Endothelial cell of umbilical vein (primary cell): Measurements from ENCODE around the gene PAXX. TPM values are rescaled to one million over a fixed set of nuclear protein-coding genes. Genes with fewer than 3 reads are reported as not detected.

Experiments used
- BruUV-seq: library from RNA; stranded (reverse); fragments of 400-500 nt; replicated peaks from 2 replicates; lab custom pipeline; 2021; lab: Mats Ljungman, UMichigan
- CTCF ChIA-PET: fragments of 300-600, 350-600 bp; sonication (Branson Sonifier 250); formaldehyde crosslinking; loops from one replicate; lab custom pipeline; 2021; ENCODE audit warnings: antibody characterized with exemption, inconsistent platforms; lab: Charles Lee
- POLR2A ChIA-PET: fragments of 300-600, 350-600 bp; sonication (Branson Sonifier 250); formaldehyde crosslinking; loops from one replicate; lab custom pipeline; 2021; ENCODE audit warnings: antibody characterized with exemption, inconsistent platforms; lab: Charles Lee
- DNase-seq: peaks from one replicate; pipeline ENCODE4 v3.0.0-alpha.2; 2011; ENCODE audit warnings: low read depth, low spot score
- FAIRE-seq: peaks from 2 replicates; lab custom pipeline; 2011; peaks lifted over from hg19 to GRCh38; lab: Jason Lieb, UNC
- H2AFZ ChIP-seq: 2 replicates; pipeline ENCODE4 v1.6.0; 2012; ENCODE audit warnings: low read depth, low read length, control low read depth, inconsistent platforms
- H3K27ac ChIP-seq: 2 replicates; pipeline ENCODE4 v1.5.1; 2011; ENCODE audit warnings: low read depth, mild to moderate bottlenecking, control low read depth, low read length, moderate library complexity; ENCODE audit not compliant: insufficient read depth
- H3K27me3 ChIP-seq, 2 experiments: 2 replicates each; pipeline versions ENCODE4 v1.6.0 to v1.6.1; 2011; ENCODE audit warnings: low read length in 2 of 2, mixed read lengths in 1 of 2; ENCODE audit not compliant: control insufficient read depth in 2 of 2, insufficient read depth in 2 of 2
- H3K36me3 ChIP-seq, 2 experiments: 2 replicates in 1 of 2; 3 replicates in 1 of 2; pipeline ENCODE4 v1.5.1; 2011; ENCODE audit warnings: low read length in 2 of 2, mild to moderate bottlenecking in 1 of 2, moderate library complexity in 1 of 2; ENCODE audit not compliant: control insufficient read depth in 2 of 2, insufficient read depth in 2 of 2; ENCODE audit errors: extremely low read depth in 1 of 2
- H3K4me1 ChIP-seq: 3 replicates; pipeline ENCODE4 v1.5.1; 2011; ENCODE audit warnings: mild to moderate bottlenecking, low read length; ENCODE audit not compliant: control insufficient read depth, insufficient read depth; ENCODE audit errors: extremely low read depth
- H3K4me2 ChIP-seq: 2 replicates; pipeline ENCODE4 v1.6.1; 2011; ENCODE audit warnings: low read length, control low read depth, mixed read lengths; ENCODE audit not compliant: insufficient read depth
- H3K4me3 ChIP-seq, 3 experiments: fragments of 200-600 bp in 1 of 3; sonication (generic), shearing (Covaris generic) in 1 of 3; replicated peaks in 1 of 3; 2 replicates each; pipeline ENCODE4 v1.5.1; 2011 to 2016; ENCODE audit warnings: control low read depth in 3 of 3, low read length in 3 of 3, mild to moderate bottlenecking in 2 of 3, inconsistent platforms in 1 of 3, low read depth in 1 of 3, moderate library complexity in 1 of 3; ENCODE audit not compliant: insufficient read depth in 1 of 3
- H3K79me2 ChIP-seq: 2 replicates; pipeline ENCODE4 v1.6.0; 2012; ENCODE audit warnings: low read length, inconsistent platforms; ENCODE audit not compliant: control insufficient read depth, insufficient read depth
- H3K9ac ChIP-seq: replicated peaks from 2 replicates; pipeline ENCODE3; 2011; ENCODE audit warnings: low read length, control low read depth; ENCODE audit not compliant: insufficient read depth; ENCODE audit errors: extremely low read depth
- H3K9me1 ChIP-seq: replicated peaks from 3 replicates; pipeline ENCODE4 v1.6.0; 2011; ENCODE audit warnings: mild to moderate bottlenecking, low read length; ENCODE audit not compliant: control insufficient read depth, insufficient read depth; ENCODE audit errors: extremely low read depth
- H3K9me3 ChIP-seq: replicated peaks from 2 replicates; pipeline ENCODE4 v1.5.1; 2012; ENCODE audit warnings: low read length, inconsistent platforms; ENCODE audit not compliant: control insufficient read depth, insufficient read depth
- H4K20me1 ChIP-seq: replicated peaks from 2 replicates; pipeline ENCODE3; 2011; ENCODE audit warnings: mild to moderate bottlenecking, low read length; ENCODE audit not compliant: control insufficient read depth, insufficient read depth; ENCODE audit errors: extremely low read depth
- CTCF ChIP-seq, 2 donors: IDR thresholded peaks; 1 replicate in 1 of 2; 2 replicates in 1 of 2; pipeline ENCODE4 v1.5.1; 2011; ENCODE audit warnings: low read length in 2 of 2, mild to moderate bottlenecking in 2 of 2, moderate library complexity in 2 of 2, control low read depth in 1 of 2, inconsistent platforms in 1 of 2, low read depth in 1 of 2; ENCODE audit not compliant: insufficient read depth in 1 of 2; ENCODE audit errors: extremely low read depth in 1 of 2
- EZH2 ChIP-seq: IDR thresholded peaks from 2 replicates; pipeline ENCODE4 v1.6.1; 2012; ENCODE audit warnings: borderline replicate concordance, low read depth, mild to moderate bottlenecking, moderate library complexity, low read length, inconsistent platforms; ENCODE audit not compliant: severe bottlenecking
- FOS ChIP-seq: IDR thresholded peaks from 2 replicates; pipeline ENCODE4 v1.6.1; 2011; ENCODE audit warnings: mild to moderate bottlenecking, low read length, moderate library complexity, borderline replicate concordance; ENCODE audit not compliant: insufficient read depth
- GATA2 ChIP-seq: IDR thresholded peaks from 2 replicates; pipeline ENCODE4 v1.7.0; 2011; ENCODE audit warnings: low read depth, mild to moderate bottlenecking, moderate library complexity, mixed read lengths, low read length; ENCODE audit not compliant: insufficient read length, insufficient read depth
- JUN ChIP-seq: IDR thresholded peaks from 2 replicates; pipeline ENCODE4 v1.6.1; 2011; ENCODE audit warnings: borderline replicate concordance, low read depth; ENCODE audit not compliant: insufficient read length, insufficient read depth
- MAX ChIP-seq: IDR thresholded peaks from 2 replicates; pipeline ENCODE4 v1.6.1; 2011; ENCODE audit not compliant: insufficient read depth, insufficient read length
- MYC ChIP-seq: IDR thresholded peaks from one replicate; pipeline ENCODE4 v1.6.1; 2011; ENCODE audit warnings: mild to moderate bottlenecking, low read depth, low read length
- POLR2A ChIP-seq: IDR thresholded peaks from 2 replicates; pipeline ENCODE4 v1.6.1; 2012; ENCODE audit warnings: low read depth, mild to moderate bottlenecking, control low read depth, low read length
- POLR2AphosphoS5 ChIP-seq: IDR thresholded peaks from 2 replicates; pipeline ENCODE4 v1.6.1; 2012; ENCODE audit warnings: low read depth, mild to moderate bottlenecking, control low read depth, low read length, moderate library complexity; ENCODE audit not compliant: insufficient read depth
- dilution Hi-C: fragments of 300-500 bp; cut with MboI; formaldehyde crosslinking; loops from one replicate; pipeline ENCODE4 v1.15.0; 2019; ENCODE audit warnings: low sequenced_read_pairs; ENCODE audit not compliant: extremely low pct_ligation_motif_present
- intact Hi-C: fragments of 100-400 bp; cut with micrococcal nuclease; formaldehyde crosslinking; loops from one replicate; pipeline ENCODE4 v1.10.0; 2022
- polyA plus RNA-seq, 4 experiments: library from polyadenylated mRNA; depleted of rRNA in 3 of 4; stranded (reverse) in 3 of 4; unstranded in 1 of 4; fragments of >200 nt; gene quantifications; 2 replicates each; pipeline versions ENCODE4 v1.2.1 to v1.2.3, GENCODE V29; 2011 to 2012; ENCODE audit warnings: missing spikeins in 1 of 4
- total RNA-seq: library from RNA; stranded (reverse); gene quantifications from 2 replicates; pipeline ENCODE4 v1.2.3, GENCODE V29; 2021

The PAXX gene
- total and polyA plus RNA-seq, 2 donors (not counting 3 experiments of a cell fraction or from before 2014, with no cell fraction given) = 34.0 to 35.0 TPM

DNA sequence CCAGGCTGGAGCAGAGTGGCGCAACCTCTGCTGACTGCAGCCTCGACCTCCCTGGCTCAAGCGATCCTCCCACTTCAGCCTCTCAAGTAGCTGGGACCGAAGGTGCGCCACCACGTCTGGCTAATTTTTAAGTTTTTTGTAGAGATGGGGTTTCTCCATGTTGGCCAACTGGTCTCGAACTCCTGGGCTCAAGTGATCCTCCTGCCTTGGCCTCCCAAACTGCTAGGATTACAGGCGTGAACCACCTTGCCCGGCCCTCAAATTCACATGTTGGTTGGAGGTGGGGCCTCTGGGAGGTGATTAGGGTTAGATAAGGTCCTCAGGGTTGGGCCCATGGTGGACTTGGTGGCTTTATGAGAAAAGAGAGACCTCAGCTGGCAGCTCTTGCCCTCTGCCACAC lies 30.1 kb upstream of the PAXX start:
- no peaks in the 10 kb centered on the region for H3K79me2 ChIP-seq
- no peaks in the 10 kb centered on the region for H3K4me1 ChIP-seq
- H3K9ac ChIP-seq = no peak overlapping the region
- H4K20me1 ChIP-seq = no peaks in the 10 kb centered on the region
- no peaks in the 10 kb centered on the region for H3K9me1 ChIP-seq
- no peak for DNase-seq
- dilution Hi-C loops (no loop called here), intact Hi-C loops (no loop called here)
- H3K4me2 ChIP-seq = no peak overlapping the region
- H3K27ac ChIP-seq = no peak overlapping the region
- no peaks in the 10 kb centered on the region for H3K27me3 ChIP-seq
- BruUV-seq = no TSS peak
- CTCF ChIA-PET = interaction anchor here (1.3 kb wide), 1 partner anchor 14 kb away, joined by 4 read pairs; no protein-coding TSS in a partner anchor
- H3K4me3 ChIP-seq = no peak overlapping the region
- H3K9me3 ChIP-seq = no peaks in the 10 kb centered on the region
- TF ChIP-seq JUN = no peak
- no peak for TF ChIP-seq GATA2
- no peak for TF ChIP-seq EZH2
- TF ChIP-seq MAX = no peak
- no peak for TF ChIP-seq POLR2A
- TF ChIP-seq CTCF (IDR thresholded peaks at IDR 0.05; ENCODE audit: extremely low read depth in 1 of 2, insufficient read depth in 1 of 2, low read depth in 1 of 2, low read length in 2 of 2) = no peak
- no peak for TF ChIP-seq MYC
- no peak for TF ChIP-seq FOS
- TF ChIP-seq POLR2AphosphoS5 = no peak
- no peak overlapping the region for H2AFZ ChIP-seq
- POLR2A ChIA-PET = no interaction called here
- no peak for FAIRE-seq
- H3K36me3 ChIP-seq = no peaks in the 10 kb centered on the region
